DMS53 (cell line): ENCODE results near the gene LRP11.
"Not testable (repeated sequence)": the region's sequence is repeated elsewhere in the genome, so short reads cannot be mapped to it uniquely, and the experiment has no call there.

Experiments used
- DNase-seq: peaks from one replicate; lab custom pipeline; 2025; lab: John Stamatoyannopoulos, UW

LRP11 gene

DNA sequence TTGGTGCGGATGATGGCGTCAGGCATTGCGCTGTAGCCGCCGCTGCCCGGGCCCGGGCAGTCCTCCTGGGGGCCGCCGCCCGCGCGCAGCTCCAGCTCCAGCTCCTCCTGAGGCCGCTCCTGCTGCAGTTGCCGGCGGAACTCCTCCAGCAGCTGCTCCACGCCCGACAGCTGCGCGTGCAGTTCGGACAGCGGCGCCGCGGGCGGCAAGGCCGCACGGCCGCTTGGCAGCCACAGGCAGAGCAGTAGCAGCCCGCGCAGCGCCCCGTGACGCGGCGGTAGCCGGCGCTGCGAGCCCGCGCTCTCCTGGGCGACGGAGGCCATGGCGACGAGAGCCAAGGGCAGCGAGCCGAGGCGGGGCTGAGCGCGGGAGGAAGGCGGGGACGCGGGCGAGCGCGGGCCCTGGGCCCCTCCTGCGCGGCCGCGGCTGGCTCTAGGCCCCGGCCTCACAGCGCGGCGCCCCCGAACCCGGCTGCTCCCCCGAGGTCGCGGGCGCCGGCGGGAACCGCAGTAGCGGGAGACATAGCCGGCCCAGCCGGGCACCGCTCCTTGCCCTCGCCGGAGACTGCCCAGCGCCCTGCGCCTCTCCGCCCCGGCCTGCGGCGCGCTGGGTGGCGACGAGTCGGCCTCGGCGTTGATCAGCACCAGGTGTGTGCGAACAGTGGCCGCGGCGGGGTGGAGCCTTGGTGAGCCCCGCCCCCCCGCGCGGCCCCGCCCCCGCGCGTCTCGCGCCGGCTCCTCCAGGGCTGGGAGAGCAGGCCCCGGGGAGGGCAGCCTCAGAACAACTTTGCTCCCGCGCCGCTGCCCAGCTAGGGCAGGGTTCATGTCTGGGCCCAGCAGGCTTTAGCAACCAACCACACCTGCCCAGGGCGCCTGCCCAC is at the start of gene LRP11:
Gene LRP11, minus strand, starts transcription at position 662 of the 880 bp plus-strand sequence. Its CDS starts 339 bp downstream, at position 323.
- peak; percentile 93 for DNase-seq

- no peak for DNase-seq
Observed at GRCh38 chr6:149913540-149914240, 49.5 kb upstream of the LRP11 start.

DNA sequence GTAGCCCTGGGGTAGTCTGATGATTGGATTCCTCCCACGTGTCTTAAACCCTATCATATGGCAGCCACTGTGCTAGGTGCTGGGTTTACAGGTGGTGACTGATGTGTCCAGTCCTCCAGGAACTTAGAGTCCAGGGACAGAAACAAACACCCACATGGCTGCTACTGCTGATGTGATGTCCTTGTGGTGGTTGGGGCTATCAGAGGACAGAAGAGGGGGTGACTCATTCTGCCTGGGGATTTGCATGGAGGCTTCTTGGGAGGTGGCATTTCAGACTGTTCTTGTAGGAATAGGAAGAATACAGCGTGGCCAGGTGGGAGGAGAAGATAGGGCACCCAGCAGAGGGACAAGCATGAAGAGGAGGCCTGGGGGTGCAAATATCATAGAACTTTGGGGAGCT is 48.9 kb upstream of the LRP11 start:
- no peak for DNase-seq

- DNase-seq, result not testable (repeated sequence)
Observed at GRCh38 chr6:149912680-149913079, 48.5 kb upstream of the LRP11 start.

- DNase-seq, result no peak
Observed at GRCh38 chr6:149910721-149911151, 46.6 kb upstream of the LRP11 start.

- no peak for DNase-seq
Observed at GRCh38 chr6:149909701-149910470, 45.7 kb upstream of the LRP11 start.

- DNase-seq, result not testable (repeated sequence)
Observed at GRCh38 chr6:149908480-149908879, 44.3 kb upstream of the LRP11 start.

- DNase-seq, result no peak
Observed at GRCh38 chr6:149907317-149907716, 43.2 kb upstream of the LRP11 start.

- DNase-seq, result no peak
Observed at GRCh38 chr6:149906405-149906804, 42.2 kb upstream of the LRP11 start.

GRCh38 chr6:149905911-149906371 is 41.8 kb upstream of the LRP11 start:
- DNase-seq, result no peak

GRCh38 chr6:149905371-149905910 is 41.3 kb upstream of the LRP11 start:
- DNase-seq, result no peak

DNA sequence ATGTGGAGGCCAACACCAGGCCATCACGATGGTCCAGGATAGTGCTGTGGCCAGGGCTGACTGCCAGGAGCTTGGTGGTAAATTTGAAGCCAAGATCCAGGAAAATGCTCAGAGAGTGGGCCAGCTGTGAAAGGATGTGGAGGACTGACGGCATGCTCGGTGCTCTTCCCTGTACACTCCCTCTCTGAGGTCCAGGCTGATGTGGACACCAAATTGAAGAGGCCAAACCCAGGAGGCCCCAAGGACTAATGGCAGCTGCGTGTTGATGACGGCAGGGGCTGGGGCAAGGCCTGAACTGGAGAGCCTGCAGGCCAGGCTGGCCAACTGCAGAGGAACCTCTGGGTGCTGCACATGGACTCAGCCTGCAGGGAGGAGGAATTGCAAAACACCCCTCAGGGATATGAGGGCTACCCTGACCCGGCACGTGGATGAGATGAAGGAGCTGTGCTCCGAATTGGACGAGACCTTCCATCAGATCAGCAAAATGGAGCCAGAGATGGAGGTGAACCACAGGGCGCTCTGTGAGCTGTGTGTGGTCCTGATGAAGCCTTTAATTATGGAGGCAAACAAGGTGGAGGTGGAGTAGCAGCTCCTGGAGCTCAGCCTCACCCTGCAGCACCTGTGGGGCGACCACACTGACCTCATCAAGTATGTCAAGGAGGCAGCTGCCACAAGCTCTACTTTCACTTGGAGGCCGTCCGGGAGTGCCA is 40.7 kb upstream of the LRP11 start:
- DNase-seq, result no peak

DNA sequence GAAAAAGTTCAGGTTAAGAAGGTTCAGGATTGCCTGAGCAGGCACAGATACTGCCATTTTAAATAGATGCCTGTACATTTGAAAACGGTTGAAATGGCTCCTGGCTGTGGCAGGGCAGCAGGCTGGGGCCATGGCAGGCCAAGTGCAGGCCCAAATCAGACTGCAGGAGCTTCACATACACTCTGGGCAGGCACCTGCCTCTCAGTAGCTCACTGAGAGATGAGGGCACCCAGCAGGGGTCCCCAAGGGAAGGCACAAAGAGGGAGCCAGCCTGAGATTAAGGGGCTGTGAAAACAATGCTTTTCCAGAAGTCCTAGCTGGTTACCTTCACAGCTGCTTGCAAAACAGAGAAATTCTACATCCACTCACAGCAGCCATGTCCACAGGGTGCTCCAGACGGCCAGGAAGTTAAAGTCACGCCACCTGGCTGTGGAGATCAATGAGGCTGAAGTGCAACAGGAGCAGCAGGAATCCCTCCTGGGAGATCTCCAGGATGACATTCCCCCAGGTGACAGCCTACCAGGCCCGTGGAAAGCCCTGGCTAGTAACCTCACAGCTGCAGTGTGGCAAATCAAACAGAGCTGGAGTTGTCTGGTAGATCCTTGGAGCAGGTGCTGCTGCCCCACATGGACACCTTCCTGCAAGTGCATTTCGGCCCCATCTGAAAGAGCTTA is 39.9 kb upstream of the LRP11 start:
- peak; percentile 79 for DNase-seq

DNA sequence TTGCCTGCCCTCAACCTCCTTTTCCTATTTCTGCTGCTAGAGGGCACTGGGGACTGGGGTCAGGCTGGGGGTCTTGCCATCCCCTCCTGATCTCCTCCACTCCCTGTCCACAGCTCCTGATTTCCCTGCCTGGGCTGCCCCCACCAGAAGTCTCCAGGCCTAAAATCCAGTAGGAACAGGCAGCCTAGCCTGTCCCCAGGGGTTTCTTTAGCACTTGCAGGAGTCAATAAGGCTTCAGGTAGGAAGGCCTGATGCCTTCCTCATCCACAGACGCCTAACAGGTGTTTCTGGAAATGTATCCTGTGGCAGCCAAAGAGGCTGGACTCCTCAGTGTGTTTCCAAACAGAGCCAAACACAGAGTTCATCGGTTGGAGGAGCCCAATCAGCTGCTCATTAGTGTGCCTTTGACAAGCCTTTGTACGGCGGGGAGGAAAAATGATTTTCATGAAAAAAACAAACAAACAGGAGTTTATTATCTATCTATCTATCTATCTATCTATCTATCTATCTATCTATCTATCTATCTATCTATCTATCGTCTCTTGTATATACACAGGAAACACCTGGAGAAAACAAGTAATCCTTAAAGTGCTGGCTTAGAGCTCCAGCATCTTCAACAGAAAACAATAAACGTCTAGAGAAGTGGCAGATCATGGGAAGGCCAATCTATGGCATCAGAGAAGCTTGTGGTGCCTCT is 37.4 kb upstream of the LRP11 start:
- no peak for DNase-seq

GRCh38 chr6:149900620-149901443 is 36.7 kb upstream of the LRP11 start:
- DNase-seq, result no peak

GRCh38 chr6:149899926-149900619 is 35.9 kb upstream of the LRP11 start:
- DNase-seq, result no peak

- no peak for DNase-seq
Observed at GRCh38 chr6:149899486-149899885, 35.3 kb upstream of the LRP11 start.

- no peak for DNase-seq
Observed at GRCh38 chr6:149898966-149899365, 34.8 kb upstream of the LRP11 start.
